ENCODE results near the gene BYSL.
"Not testable (repeated sequence)": the region's sequence is repeated elsewhere in the genome, so short reads cannot be mapped to it uniquely, and the experiment has no call there.

The BYSL gene

DNA sequence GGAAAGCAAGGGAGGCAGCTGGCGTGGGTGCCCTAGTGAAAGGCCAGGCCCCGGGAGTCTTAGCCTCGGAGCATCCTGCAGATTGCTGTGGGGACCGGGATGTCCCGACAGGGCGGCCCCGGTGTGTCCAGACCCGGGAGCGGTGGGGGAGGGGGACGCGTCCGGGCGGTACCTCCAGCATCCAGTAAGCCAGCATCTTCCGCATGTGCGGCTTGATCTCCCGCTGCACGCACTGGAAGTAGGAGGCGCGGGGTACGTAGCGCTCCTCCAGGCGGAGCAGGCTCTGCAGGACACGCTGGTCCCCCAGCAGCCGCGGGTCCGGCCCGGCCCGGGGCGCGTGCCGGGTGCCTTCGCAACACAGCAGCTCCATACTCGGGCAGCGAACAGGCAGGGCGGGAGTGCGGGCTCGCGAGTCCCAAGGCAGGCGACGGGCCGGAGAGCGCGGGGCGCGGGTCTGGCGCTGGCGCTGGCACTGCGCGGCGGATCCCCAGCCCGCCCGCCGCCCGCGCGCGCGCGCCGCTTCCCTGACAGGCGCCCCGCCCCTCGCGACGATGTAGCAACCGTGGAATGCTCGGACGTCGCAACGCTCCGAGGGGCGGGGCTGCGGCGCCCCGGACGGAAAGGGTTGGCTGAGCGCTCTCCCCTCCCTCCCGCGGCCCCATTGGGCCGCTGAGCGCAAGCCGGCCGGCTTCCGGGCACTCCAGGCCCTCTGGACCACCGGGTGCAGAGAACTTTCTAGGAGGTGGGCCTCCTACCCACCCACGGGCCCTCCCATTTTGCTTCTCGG, 20.2 kb downstream of the BYSL start, which contains the start of gene CCND3:
Gene CCND3 (minus strand): TSS at position 529 of the 787 bp plus-strand sequence. CDS start 159 bp downstream, at position 370.
- in situ Hi-C loops (cut with MboI; ENCODE audit: low sequenced_read_pairs) = no loop called here

GRCh38 chr6:41942067-41942851, 21.0 kb downstream of the BYSL start:
- in situ Hi-C loops (cut with MboI; ENCODE audit: low sequenced_read_pairs) = no loop called here

DNA sequence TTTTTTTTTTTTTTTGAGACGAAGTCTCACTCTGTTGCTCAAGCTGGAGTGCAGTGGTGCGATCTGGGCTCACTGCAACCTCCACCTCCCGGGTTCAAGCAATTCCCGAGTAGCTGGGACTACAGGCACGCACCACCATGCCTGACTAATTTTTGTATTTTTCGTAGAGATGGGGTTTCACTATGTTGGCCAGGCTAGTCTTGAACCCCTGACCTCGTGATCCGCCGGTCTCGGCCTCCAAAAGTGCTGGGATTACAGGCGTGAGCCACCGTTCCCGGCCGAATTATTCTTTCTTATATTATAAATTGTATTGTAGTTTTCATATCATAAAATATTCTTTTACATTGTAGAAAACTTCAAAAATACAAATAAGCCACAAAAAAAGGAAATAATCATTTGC, 21.6 kb downstream of the BYSL start:
- in situ Hi-C loops (cut with MboI; ENCODE audit: low sequenced_read_pairs) = not testable (repeated sequence)

DNA sequence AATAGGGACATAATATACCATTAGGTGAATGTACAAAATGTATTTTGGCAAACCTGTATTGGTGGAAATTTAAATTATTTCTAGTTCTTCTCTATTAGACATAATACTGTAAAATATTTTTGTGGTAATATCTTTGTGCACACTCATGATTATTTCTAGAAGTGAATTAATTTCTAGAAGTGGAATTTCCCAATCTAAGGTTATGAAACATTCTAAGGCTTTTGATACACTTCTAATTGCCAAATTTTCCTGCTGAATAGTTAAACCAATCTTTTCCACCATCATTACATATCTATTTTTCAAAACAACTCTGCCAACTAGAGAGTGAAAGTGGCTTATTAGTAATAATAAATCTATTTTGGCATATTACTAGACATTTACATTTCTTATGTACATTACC, 22.2 kb downstream of the BYSL start:
- in situ Hi-C loops (cut with MboI; ENCODE audit: low sequenced_read_pairs) = no loop called here

DNA sequence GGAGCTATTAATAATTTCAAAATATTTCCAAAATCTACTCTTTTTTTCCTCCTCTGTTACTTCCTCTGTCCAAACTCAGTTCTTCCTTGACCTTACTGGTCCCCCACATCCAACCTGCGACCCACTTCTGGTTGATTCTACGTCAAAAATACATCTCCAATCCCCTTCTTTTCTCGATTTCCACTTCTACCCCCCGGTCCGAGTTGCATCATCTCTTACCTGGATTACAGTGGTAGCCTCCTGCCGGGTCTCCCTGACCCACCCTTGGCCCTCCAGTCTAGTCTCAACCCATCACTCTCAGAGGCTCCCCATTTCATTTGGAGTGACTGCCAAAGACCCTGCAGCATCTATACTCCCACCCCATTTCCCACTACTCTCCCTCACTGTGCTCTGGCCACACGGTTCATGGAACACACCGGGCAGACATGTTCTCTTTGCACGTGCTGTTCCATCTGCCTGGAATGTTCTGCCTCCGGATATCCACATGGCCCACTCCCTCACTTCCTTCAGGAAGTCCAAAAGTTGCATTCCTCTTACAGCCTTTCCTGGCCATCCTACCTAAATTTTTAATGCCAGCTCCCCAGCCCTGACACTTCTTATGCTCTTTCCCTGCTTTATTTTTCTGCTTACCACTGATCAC, 26.4 kb downstream of the BYSL start:
- in situ Hi-C loops (cut with MboI; ENCODE audit: low sequenced_read_pairs) = no loop called here

DNA sequence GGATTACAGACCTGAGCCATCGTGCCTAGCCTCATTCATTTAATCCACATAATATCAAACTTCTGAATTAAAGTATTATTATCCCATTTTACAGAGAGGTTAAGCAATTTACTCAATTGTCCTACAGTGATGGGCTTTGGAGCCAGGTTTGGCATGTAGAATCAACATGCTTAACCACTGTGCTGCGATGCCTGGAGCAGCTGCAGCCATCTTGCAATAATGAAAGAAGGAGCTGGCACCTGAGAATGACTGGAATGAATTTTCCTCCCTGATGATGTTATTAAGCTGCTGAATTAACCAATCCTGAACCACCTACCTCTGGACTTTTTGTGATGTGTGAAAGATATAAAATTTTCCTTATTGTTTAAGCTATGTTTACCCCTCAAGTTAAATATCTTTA, 33.4 kb downstream of the BYSL start:
- in situ Hi-C loops (cut with MboI; ENCODE audit: low sequenced_read_pairs) = no loop called here

DNA sequence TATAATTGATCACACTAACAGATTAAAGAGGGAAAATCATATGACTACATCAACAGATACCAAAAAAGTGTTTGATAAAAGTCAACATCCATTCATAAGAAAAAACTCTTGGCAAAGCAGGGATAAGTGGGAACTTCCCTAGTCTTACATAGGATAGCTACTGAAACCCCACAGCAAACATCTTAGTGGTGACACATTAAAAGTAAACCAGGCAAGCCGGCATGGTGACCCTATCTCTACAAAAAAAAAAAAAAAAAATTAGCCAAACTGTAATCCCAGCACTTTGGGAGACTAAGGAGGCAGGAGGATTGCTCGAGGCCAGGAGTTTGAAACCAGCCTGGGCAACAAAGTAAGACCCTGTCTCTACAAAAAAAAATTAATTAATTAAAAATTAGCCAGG, 34.1 kb downstream of the BYSL start:
- in situ Hi-C loops (cut with MboI; ENCODE audit: low sequenced_read_pairs) = no loop called here

GRCh38 chr6:41957117-41957516, 35.8 kb downstream of the BYSL start:
- in situ Hi-C loops (cut with MboI; ENCODE audit: low sequenced_read_pairs) = no loop called here

GRCh38 chr6:41958022-41958856, 36.9 kb downstream of the BYSL start:
- in situ Hi-C loops (cut with MboI; ENCODE audit: low sequenced_read_pairs) = no loop called here

- in situ Hi-C loops (cut with MboI; ENCODE audit: low sequenced_read_pairs) = no loop called here
These were observed 38.7 kb downstream of the BYSL start for GRCh38 chr6:41960028-41960427.

GRCh38 chr6:41963371-41963770, 42.1 kb downstream of the BYSL start:
- in situ Hi-C loops (cut with MboI; ENCODE audit: low sequenced_read_pairs) = no loop called here

DNA sequence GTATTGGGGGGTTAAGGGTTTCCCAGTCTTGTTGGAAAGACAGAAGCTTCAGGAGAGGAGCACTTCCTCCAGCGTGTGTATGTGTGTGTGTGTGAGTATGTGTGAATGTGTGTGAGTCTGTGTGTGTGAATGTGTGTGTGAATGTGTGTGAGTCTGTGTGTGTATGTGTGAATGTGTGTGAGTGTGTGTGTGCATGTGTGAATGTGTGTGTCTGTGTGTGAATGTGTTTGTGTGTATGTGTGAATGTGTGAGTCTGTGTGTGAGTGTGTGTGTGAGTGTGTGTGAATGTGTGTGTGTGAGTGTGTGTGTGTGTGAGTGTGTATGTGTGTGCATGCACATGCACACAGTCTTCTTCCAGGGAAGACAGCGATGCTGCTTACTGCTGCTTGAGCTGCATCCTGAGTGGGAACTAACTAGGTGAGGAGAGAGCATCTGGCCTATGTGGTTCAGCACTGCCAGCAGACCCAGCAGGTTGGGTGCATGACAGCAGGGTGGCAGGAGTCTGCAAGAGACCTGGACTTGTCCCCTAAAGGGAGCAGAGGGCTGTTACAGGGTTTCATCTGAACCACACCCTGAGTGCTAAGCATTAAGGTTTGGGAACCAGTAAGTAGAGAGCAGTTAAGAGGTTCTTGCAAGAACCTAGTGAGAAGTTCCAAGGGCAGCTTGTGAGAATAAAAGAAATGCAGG, 43.0 kb downstream of the BYSL start:
- in situ Hi-C loops (cut with MboI; ENCODE audit: low sequenced_read_pairs) = no loop called here

DNA sequence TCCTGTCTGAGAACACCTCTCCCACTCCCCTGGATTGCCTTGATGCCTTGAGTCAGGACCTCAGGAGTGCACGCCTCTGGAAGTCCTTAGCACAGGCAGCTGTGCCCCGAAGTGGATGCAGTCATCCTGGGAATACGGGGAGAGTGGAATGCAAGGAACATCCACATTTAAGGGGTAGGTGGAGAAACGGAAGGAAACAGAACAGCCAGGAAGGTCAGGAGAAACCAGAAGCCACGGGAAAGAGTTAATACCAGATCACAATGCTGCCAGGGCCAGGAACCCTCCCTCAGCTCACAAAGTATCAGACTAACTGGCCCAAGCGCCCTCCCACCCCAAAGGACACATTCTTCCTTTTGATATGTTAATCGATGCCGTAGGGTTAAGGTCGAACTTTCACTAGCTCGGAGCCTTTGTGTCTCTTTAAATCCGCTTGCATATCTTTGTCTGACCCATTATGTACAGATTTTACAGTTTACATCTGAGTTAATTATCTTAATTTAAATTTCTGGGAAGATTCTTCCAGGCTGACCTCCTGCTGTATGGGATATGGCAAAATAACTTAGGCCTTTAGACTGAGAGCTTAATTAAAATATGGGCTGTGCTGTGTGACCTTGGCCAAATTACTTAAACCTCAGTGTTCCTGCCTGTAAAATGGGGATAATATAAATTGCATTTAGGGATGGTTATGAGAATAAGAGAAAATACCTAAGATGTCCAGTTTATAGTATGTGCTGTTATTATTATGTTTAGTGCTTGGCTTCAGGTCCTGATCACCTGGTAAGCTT, 44.3 kb downstream of the BYSL start:
- in situ Hi-C loops (cut with MboI; ENCODE audit: low sequenced_read_pairs) = no loop called here

GRCh38 chr6:41966214-41966920, 45.1 kb downstream of the BYSL start:
- in situ Hi-C loops (cut with MboI; ENCODE audit: low sequenced_read_pairs) = no loop called here

- in situ Hi-C loops (cut with MboI; ENCODE audit: low sequenced_read_pairs) = no loop called here
These were observed 45.6 kb downstream of the BYSL start for GRCh38 chr6:41966961-41967311.

DNA sequence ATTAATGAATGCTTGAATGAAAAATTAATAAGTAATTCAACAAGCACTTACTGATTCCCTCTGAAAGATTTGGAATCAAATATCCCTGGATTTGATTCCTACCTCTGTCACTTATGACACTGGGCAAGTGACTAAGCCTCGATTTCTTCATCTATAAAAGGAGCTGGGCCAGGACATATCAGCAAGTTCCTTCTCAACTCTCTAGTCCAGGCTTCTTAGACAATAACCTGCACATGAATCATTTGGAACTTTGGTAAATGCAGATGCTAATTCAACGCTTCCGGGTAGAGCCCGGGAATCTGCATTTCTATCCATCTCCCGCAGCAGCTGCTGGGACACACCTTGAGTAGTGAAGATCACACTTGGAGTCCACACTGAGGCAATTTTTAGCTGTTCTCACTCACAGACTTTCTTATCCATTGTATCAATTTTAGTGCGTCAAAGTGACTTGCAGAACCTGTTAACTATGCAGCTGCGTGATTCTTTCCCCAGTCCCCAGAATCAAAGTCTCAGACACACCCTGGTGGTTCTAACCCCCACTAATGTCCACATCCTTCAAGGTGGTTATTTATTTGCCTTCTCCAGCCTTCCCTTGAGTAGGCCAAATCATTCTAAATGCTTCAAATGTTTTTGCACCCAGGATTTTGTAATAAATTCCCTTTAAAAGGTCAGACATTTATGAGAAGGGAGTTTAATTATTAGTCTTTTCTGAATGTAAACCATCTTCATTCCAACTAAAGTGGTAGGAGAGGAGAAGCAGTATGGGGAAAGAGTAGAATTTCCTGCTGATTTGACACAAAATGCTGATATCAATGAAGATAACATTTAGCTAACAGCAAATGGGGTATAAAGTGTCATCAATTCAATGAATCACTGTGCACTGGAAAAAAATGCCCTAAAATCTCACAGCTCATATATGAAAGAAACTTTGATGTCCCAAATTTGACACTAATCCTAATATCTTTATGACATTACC, 46.3 kb downstream of the BYSL start:
- in situ Hi-C loops (cut with MboI; ENCODE audit: low sequenced_read_pairs) = no loop called here

DNA sequence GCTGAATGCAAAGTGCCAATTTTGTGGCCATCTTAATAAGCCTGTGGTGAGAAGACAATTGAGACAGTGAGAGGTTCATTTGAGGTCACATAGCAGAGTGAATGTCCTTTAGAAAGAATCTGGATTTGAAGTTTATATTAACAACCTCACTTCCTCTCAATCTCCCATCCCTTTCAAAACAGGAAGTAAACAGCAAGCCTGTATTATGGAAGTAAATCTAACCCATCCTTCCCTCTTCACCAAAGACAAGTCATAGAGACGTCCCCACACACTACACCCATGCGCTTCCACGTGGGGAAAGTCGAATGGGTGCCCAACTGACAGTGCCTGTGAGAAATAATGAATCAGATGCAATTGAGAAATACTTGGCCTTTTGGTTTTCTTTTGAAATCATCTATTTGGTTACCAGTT, 49.1 kb downstream of the BYSL start:
- in situ Hi-C loops (cut with MboI; ENCODE audit: low sequenced_read_pairs) = no loop called here

GRCh38 chr6:41972826-41973225, 51.5 kb downstream of the BYSL start:
- in situ Hi-C loops (cut with MboI; ENCODE audit: low sequenced_read_pairs) = no loop called here

All from hTERT RPE-1 (cell line).